Ectodermal cell (in vitro differentiated cells): Measurements from ENCODE around the gene PLEKHA6.

Experiments used
- H3K27ac ChIP-seq: 2 replicates; pipeline ENCODE4 v1.7.0; 2013; ENCODE audit warnings: mild to moderate bottlenecking, low read depth, low read length; ENCODE audit not compliant: insufficient read depth, poor library complexity, severe bottlenecking
- H3K27me3 ChIP-seq: 2 replicates; pipeline ENCODE4 v1.7.0; 2013; ENCODE audit warnings: mild to moderate bottlenecking, low read length; ENCODE audit not compliant: insufficient read depth, control insufficient read depth, poor library complexity, severe bottlenecking
- H3K36me3 ChIP-seq: one replicate; pipeline ENCODE4 v1.7.0; 2013; ENCODE audit warnings: low read length; ENCODE audit not compliant: control insufficient read depth, insufficient read depth
- H3K4me1 ChIP-seq: one replicate; pipeline ENCODE4 v1.7.0; 2013; ENCODE audit warnings: low read length; ENCODE audit not compliant: control insufficient read depth, insufficient read depth
- H3K4me3 ChIP-seq: 2 replicates; pipeline ENCODE4 v1.7.0; 2013; ENCODE audit warnings: low read depth, low read length, control low read depth; ENCODE audit not compliant: insufficient read depth
- H3K9me3 ChIP-seq: 2 replicates; pipeline ENCODE4 v1.7.0; 2013; ENCODE audit warnings: mild to moderate bottlenecking, low read length, moderate library complexity; ENCODE audit not compliant: control insufficient read depth
- WGBS, 2 experiments: methylation state at CpG; one replicate each; pipeline ENCODE4 v1.1.7; 2013; ENCODE audit warnings: missing lambda C conversion rate in 2 of 2; 5-methylcytosine and 5-hydroxymethylcytosine counted together

Gene PLEKHA6

DNA sequence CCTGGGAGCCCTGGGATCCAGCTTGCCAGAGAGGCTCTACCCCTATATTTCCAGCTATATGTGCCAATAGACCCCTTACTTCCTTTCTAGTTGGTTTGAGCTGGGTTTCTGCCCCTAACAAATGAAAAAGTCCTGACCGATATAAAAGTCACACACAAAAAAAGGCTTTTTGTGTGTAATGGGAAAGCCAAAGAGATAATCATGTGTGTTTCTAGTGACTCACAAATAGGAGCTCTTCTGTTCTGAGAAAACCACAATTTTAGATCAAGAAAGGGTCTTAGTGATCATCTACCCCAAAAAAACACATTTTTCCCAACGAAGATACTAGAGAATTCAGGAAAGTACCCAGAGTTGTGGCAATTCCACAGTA lies 23.0 kb upstream of the PLEKHA6 start:
- peaks cover 51% of the 10 kb centered on the region for H3K27me3 ChIP-seq
- H3K4me3 ChIP-seq: no peak overlapping the region
- WGBS, 2 experiments: 78 to 82% methylated on average over 1 to 2 of the region's 2 CpGs
- no peak overlapping the region for H3K27ac ChIP-seq
- peaks cover 3% of the 10 kb centered on the region for H3K4me1 ChIP-seq
- no peaks in the 10 kb centered on the region for H3K36me3 ChIP-seq
- H3K9me3 ChIP-seq: no peaks in the 10 kb centered on the region

- peaks cover 75% of the 10 kb centered on the region for H3K27me3 ChIP-seq
- peaks cover 10% of the 10 kb centered on the region for H3K4me1 ChIP-seq
- no peak overlapping the region for H3K4me3 ChIP-seq
- H3K36me3 ChIP-seq: no peaks in the 10 kb centered on the region
- no peaks in the 10 kb centered on the region for H3K9me3 ChIP-seq
- WGBS, 2 experiments: 81 to 84% methylated on average over 8 of the region's 8 CpGs
- H3K27ac ChIP-seq: no peak overlapping the region
Measured at GRCh38 chr1:204380293-204380831, 20.6 kb upstream of the PLEKHA6 start.

- Histone ChIP-seq H3K4me3 (peak overlapping the region; percentile 16), H3K27ac (no peak overlapping the region), H3K36me3 (no peaks in the 10 kb centered on the region), H3K9me3 (no peaks in the 10 kb centered on the region), H3K4me1 (peaks cover 10% of the 10 kb centered on the region), H3K27me3 (peaks cover 90% of the 10 kb centered on the region)
- WGBS, 2 experiments: 1 to 2% methylated on average over 54 to 55 of the region's 55 CpGs
Measured at GRCh38 chr1:204377800-204378668, 18.3 kb upstream of the PLEKHA6 start.

- Histone ChIP-seq H3K27me3 (peaks cover 89% of the 10 kb centered on the region), H3K27ac (no peak overlapping the region), H3K4me1 (peaks cover 10% of the 10 kb centered on the region), H3K9me3 (no peaks in the 10 kb centered on the region), H3K36me3 (no peaks in the 10 kb centered on the region), H3K4me3 (peak overlapping the region; percentile 16)
- WGBS, 2 experiments: 56 to 62% methylated on average over 28 of the region's 28 CpGs
Measured at GRCh38 chr1:204376919-204377799, 17.4 kb upstream of the PLEKHA6 start.

DNA sequence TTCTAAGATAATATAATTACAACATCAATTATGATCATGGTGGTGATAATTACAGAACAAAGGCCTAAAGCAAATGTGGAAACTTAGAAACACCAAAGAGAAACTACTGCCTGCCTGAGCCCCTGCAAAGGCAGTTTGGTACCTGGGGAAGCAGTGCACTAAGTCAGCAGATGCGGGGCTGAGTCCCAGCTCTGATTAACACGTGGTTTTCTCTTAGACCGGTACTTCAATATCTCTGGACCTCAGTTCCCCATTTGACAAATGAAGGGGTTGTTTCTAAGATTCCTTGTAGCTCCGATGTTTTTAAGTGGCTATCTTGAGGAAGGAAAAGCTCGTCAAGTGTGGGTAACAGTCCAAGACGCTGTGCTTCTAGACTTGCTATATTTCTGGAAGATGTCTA lies 16.7 kb upstream of the PLEKHA6 start:
- 88 to 91% methylated on average over 6 of the region's 6 CpGs for WGBS, 2 experiments
- H3K27me3 ChIP-seq: peaks cover 88% of the 10 kb centered on the region
- no peak overlapping the region for H3K4me3 ChIP-seq

GRCh38 chr1:204373911-204374310 lies 14.2 kb upstream of the PLEKHA6 start:
- no peak overlapping the region for H3K27ac ChIP-seq
- peaks cover 10% of the 10 kb centered on the region for H3K4me1 ChIP-seq
- no peaks in the 10 kb centered on the region for H3K9me3 ChIP-seq
- H3K36me3 ChIP-seq: no peaks in the 10 kb centered on the region
- peaks cover 63% of the 10 kb centered on the region for H3K27me3 ChIP-seq
- H3K4me3 ChIP-seq: no peak overlapping the region
- 91 to 94% methylated on average over 4 of the region's 4 CpGs for WGBS, 2 experiments

More for the DNA sequence above, 16.7 kb upstream of the PLEKHA6 start:
- no peaks in the 10 kb centered on the region for H3K9me3 ChIP-seq
- H3K36me3 ChIP-seq: no peaks in the 10 kb centered on the region
- H3K4me1 ChIP-seq: peaks cover 10% of the 10 kb centered on the region
- H3K27ac ChIP-seq: no peak overlapping the region

- Histone ChIP-seq H3K36me3 (no peaks in the 10 kb centered on the region), H3K27ac (no peak overlapping the region), H3K27me3 (peaks cover 27% of the 10 kb centered on the region), H3K9me3 (no peaks in the 10 kb centered on the region), H3K4me3 (no peak overlapping the region), H3K4me1 (no peaks in the 10 kb centered on the region)
- 93 to 96% methylated on average over 10 of the region's 10 CpGs for WGBS, 2 experiments
Measured at GRCh38 chr1:204370176-204370575, 10.4 kb upstream of the PLEKHA6 start.

GRCh38 chr1:204368996-204369726 lies 9.4 kb upstream of the PLEKHA6 start:
- Histone ChIP-seq H3K27ac (no peak overlapping the region), H3K9me3 (no peaks in the 10 kb centered on the region), H3K4me1 (no peaks in the 10 kb centered on the region), H3K27me3 (peaks cover 27% of the 10 kb centered on the region), H3K36me3 (no peaks in the 10 kb centered on the region), H3K4me3 (no peak overlapping the region)
- 89 to 91% methylated on average over 13 of the region's 13 CpGs for WGBS, 2 experiments

DNA sequence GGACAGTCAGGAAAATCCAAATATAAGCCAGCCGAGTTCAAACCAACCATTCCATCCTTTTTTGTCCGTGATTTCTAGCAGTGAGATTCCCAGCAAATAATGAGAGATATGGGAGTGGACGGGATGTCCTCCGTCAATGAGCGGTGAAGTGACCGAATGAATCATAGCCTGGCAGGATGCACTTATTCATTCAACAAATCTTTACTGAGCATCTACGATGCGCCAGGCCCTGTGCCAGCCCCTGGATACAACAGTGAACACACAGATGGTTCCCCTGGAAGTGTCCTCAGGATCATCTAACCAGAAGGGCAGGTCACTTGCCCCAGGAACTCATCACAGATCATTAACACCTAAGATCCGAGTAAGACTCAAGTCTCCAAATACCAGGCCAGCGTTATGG lies 8.2 kb upstream of the PLEKHA6 start:
- Histone ChIP-seq H3K27ac (no peak overlapping the region), H3K4me1 (peaks cover 3% of the 10 kb centered on the region), H3K36me3 (no peaks in the 10 kb centered on the region), H3K27me3 (peaks cover 24% of the 10 kb centered on the region), H3K4me3 (no peak overlapping the region), H3K9me3 (no peaks in the 10 kb centered on the region)
- WGBS, 2 experiments: 90 to 98% methylated on average over 10 of the region's 10 CpGs
